Stimulated activated CD8-positive, alpha-beta memory T cell treated with anti-CD3 and anti-CD28 coated beads, Interleukin-7, amount 100 ng/mL, for 24 hours (primary cell): ENCODE data around the gene CLIP4.
A peak's percentile ranks its signal among the peaks of the same experiment; 100 is the strongest.

Experiments
- DNase-seq: peaks from one replicate; pipeline ENCODE4 v3.0.0-alpha.2; 2020; ENCODE audit warnings: low read depth

CLIP4 gene

DNA sequence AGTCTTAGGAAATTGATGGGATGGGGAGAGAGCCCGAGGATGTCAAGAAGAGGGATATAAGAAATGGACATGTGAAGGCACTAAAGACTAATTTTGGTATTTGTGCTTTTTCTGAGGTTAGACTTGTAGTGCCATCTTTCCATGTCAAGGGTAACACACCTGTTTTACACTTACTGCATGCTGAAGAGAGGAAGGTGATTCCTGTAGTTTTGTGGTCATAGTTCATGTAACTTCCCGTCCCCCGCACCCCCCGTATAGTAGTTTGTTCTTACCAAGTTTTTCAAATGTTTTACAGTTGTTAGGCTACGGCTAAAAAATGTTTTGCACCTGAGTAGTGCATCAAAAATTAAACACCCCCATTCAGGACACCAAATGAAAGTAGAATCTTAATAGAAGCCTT lies 73.8 kb downstream of the CLIP4 start:
- no peak for DNase-seq

DNA sequence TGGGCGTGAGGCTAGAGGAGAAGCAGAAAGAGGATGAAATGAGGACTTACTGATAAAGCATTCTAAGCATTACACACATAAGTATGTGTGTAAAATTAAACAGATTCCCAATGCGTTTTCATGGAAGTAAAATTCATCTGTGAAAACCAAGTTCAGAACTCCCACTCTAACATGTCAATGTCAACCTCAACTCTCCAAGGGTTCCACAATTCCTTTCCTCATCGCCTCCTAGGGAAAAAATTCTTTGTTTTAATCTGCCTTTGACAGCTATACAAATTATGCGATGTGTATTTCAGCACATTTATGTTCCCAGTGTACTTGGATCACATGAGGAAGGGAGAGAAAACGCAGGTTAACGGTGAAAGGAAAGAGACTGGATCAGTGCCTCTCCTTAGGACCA lies 76.6 kb downstream of the CLIP4 start:
- no peak for DNase-seq

GRCh38 chr2:29192526-29192925 lies 77.3 kb downstream of the CLIP4 start:
- DNase-seq, result no peak

GRCh38 chr2:29193111-29193510 lies 77.9 kb downstream of the CLIP4 start:
- no peak for DNase-seq

- no peak for DNase-seq
Observed at GRCh38 chr2:29193681-29194080, 78.5 kb downstream of the CLIP4 start.

DNA sequence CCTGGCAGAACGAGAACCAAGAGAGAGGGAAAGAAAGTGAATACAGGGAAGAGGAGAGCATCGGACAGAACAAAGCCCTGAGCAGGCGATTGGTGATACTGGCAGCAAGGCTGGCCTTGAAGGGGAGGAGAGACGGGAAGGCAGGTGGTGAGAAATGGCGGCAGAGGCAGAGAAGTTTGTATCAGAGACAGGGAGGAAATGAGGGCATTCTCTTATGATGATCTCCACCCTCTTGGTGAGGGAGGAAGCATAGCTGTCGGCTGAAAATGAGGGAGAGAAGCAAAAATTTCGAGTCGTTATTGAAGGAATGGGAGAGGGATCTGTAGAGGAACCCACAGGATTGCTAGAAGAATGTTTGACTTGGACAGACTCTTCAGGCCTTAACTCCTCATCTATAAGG lies 80.6 kb downstream of the CLIP4 start:
- no peak for DNase-seq

DNA sequence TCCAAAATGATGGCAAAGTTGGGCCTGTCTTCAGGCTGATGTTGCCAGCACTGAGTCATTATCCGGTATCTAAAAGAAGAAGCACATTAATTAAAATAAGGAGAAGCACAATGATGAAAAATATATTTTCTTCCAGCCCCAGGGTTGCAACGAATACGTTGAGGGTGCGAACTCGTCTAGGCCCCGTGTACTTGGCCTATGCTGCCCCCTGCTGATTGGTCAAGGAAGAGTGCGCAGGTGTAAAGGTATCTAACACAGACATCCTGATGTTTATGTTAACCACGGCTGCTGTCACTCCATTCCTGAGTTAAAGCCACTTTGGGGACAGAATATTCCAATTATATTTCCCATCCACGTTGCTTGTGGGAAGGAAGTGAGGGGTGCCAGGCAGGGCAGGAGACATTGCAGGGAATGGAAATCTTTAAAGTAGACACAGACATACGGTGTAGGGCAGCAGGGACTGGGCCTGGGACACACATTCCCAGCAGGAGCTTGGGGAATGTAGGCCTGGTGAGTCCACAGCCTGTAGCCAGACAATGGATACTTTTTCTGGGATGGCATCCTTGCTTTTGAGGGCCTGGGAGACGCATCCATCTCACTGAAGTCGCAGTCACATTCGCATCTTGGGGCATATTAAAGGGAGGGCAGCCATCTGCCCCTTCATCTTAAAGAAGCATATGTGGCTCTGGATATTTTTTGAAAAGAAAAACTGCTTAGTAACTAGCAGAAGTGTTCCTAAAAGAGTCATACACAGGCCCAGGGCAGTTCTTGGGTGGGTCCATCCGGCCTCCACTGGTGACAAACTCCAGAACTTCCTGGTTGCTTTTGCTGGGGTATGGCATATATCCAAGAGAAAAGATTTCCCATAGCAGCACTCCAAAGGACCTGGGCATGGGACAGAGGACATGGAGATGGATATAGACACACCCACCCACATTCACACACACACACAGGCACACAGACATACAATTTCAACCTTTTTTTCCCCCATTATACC lies 81.9 kb downstream of the CLIP4 start:
- peak; percentile 58 for DNase-seq

DNA sequence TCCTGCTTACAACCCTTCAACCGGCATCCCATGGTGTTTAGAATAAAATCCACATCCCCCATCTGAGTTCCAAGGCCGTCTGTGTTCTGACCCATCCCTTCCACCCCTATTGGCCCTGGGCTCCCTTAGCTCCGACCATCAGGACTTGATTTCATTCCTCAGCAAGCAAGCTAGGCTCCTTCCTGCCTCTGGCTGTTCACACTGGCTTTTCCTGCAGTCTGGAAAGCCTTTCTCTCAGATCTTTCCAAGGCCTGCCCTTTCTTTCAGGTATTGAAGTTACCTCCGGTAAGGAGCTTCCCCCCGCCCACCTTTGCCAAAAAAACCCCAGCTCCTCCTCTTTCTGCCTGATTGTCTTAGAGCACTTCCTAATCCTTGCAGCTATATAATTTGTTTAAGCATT lies 86.8 kb downstream of the CLIP4 start:
- DNase-seq, result no peak

- no peak for DNase-seq
Observed at GRCh38 chr2:29202819-29203495, 87.7 kb downstream of the CLIP4 start.

DNA sequence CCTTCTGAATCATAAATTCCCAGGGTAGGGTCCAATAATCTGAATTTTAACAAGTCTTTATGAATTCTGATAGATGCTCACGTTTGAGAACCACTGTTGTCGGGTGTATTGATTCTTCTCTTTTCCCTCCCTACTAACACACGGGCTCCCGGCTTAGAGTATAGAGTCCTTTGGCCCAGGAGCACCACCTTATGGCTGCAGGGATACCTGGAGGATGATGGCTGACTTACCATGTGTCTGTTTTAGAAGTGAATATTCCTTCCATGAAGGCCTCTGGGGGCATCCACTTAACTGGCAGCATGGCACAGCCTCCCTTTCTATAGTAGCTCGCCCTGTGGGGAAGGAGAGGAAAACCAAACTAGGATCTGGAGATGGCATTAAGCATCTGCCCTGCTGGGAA lies 91.7 kb downstream of the CLIP4 start:
- DNase-seq, result no peak

DNA sequence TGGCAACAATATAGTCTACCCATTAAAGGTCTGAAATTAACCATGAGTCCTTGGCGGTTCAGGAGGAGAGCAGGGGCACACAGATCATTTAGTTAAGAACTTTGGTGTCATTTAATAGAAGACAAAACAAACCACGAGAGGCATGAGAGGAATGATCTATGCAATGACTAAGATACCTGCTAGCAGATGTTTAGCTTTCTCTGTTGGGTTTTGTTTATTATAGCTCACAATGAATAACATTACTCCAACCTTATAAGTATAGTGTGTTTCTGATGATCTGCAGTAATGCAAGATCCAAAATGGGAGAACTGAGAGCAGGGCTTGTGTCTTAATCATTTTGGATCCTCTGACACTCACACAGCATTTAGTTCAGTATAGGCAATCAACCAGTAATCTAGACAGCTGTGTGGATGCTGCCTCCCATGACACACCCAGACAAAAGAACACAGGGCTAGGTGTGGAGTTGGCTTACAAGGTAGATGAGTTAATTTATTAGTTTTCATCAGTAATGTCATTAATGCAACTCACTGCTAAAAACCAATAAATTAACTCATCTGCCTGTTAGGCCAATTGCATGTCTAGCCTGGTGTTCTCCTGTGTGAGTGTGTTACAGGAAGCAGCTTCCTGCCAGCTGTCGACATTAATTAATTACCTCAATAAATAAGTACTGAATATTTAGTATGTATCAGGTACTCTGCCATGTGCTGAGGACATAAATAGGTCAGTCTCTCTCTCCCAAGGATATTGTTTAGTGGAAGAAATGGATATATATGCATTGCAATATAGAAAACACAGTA lies 92.3 kb downstream of the CLIP4 start:
- no peak for DNase-seq

DNA sequence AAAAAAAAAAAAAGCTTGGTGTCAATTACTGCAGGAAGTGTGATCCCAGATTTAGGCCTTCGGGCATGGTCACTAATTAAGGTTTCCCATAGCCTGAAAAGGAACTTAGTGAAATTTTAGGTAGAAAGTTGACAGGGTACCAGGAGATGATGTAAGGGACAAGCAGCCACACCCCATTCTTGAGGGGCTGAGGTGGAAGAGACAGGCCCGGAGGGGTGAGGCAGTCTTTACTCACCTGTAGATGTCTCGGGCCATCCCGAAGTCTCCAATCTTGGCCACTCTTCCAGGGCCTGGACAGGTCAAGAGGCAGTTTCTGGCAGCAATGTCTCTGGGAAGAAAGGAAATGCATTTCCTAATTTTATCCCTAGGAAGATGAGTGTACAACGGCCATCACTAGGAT lies 94.3 kb downstream of the CLIP4 start:
- no peak for DNase-seq

GRCh38 chr2:29212009-29212408 lies 96.8 kb downstream of the CLIP4 start:
- no peak for DNase-seq

GRCh38 chr2:29213888-29214291 lies 98.7 kb downstream of the CLIP4 start:
- DNase-seq, result no peak

GRCh38 chr2:29215073-29215472 lies 99.9 kb downstream of the CLIP4 start:
- no peak for DNase-seq

DNA sequence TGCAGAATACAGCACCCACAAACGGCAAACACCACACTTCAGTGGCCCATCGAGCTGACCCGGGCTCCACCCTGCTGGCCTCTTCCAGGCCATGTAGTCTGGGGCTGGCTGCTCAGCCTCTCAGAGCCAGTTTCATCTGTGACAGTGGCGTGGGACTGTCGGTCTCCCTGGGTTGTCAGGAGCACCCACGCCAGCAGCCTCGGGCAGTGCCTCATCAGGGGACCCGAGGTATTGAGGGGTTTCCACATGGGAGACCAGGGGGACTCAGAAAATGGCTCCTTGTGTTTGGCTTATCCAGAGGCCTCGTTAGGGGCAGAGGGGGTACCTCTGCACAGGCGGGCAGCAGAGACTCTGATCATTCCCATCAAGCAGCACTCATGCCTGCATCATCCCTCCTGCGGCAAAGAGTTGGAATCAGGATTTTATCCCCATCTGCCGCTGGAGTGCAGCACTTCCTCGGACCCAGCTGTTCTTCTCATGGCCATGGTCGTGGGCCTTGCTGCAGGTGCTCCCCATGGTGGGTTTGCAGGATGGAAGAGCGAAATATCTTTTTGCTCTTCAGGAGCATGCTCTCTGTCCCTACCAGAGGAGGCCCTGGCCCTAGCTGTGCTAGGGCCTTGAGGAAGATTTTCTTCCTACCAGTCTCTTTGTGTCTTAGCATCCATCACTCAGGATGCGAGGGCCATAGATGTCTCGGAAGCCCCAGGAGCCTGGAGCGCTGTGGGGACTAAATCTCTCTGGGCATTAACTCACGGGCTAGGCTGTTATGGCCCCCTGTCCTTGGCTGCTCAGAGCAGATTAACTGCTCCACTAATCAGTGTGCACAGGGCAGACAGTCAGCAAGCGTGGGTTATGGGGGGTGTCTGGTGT lies 100.8 kb downstream of the CLIP4 start:
- no peak for DNase-seq

- DNase-seq, result no peak
Observed at GRCh38 chr2:29216609-29216909, 101.3 kb downstream of the CLIP4 start.

DNA sequence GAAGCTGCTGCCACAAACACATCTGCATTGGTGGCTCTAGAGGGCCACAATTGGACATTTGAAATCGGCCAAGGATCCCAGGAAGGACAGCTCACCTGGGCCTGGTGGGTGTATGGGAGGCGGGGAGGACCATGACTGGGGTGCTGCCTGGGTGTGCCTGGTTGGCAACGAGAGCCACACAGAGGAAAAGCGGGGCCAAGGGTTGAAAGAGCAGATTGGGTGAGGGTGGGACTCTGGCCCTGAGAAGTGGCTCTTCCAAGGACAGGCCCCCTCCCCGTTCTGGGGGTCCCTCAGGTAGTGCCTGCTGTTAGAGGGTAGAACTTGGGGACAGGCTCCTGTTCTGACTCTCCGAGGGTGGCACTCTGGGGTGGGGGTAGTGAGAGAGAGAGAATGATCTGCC lies 102.9 kb downstream of the CLIP4 start:
- no peak for DNase-seq

GRCh38 chr2:29218550-29219125 lies 103.4 kb downstream of the CLIP4 start:
- DNase-seq, result no peak

DNA sequence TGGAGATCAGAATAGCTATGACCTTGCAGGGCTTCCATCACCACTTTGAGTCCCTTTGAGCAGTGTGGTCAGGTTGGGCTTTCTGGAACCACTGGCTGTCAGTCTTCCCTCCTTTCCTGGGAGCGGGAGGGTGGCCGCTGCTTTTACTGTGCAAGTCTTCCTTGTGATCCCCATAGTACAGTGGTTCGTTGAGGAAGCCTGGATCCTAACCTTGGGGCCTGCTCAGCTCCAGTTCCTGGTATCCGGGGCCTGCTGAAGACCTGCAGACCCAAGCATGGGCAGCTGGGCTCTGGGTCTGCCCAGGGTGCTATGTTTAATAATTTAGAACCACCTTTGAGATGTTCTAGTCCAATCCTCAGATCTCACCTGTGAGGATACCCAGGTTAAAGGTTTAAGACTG lies 104.2 kb downstream of the CLIP4 start:
- DNase-seq, result no peak

DNA sequence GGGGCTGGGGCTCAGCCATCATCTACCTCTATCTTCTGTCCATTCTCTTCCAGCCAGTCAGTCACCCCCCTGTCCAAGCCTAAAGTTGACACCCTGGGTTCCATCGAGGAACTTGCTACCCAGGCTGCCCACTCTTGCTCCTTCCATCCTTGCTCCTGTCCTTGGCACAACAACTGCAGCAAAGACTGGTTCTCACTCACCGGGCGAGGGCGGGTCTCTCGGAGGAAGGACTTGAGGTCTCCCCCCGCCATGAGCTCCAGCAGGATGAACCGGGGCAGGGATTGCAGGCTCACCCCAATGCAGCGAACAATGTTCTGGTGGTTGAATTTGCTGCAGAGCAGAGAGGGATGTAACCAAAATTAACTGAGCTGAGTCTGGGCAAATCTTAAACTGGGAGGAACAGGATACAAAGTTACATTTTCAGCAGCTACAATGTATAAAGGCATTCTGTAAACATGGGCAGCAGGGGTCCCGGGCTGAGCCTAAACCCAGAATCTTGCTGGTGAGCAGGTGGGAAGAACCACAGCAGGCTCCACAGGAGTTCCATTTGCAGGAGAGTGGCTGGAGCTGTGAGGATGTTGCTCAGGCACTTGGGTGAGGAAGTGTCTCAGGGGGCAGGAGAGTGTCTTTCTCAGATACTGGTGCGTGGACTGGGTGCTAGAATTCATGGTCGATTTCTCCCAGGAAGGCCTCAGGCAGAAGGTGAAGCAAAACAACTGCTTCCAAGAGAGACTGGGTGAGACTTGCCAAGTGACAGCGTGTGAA lies 105.5 kb downstream of the CLIP4 start:
- no peak for DNase-seq
